IMR-90 (cell line): ENCODE measurements around the gene RNF123. TPM values are rescaled to one million over a fixed set of nuclear protein-coding genes. Genes with fewer than 3 reads are reported as not detected.

Experiments used
- ATAC-seq: fragments of 200-7000 bp; cut with Tn5 transposase; 2 replicates; pipeline ENCODE4 v1.9.1; 2020; ENCODE audit warnings: low read depth, mild to moderate bottlenecking, moderate library complexity
- BruUV-seq: library from RNA; stranded (reverse); fragments of 400-500 nt; replicated peaks from 2 replicates; lab custom pipeline; 2021; lab: Mats Ljungman, UMichigan
- CTCF ChIA-PET: fragments of 300-600 bp; formaldehyde crosslinking; extraction: SDS; loops from one replicate; lab custom pipeline; 2021; ENCODE audit warnings: antibody characterized with exemption; lab: Yijun Ruan, JAX
- POLR2A ChIA-PET: fragments of 300-600 bp; sonication (Branson Sonifier 250); formaldehyde crosslinking; loops from one replicate; lab custom pipeline; 2022; ENCODE audit warnings: antibody characterized with exemption; ENCODE audit not compliant: unreplicated experiment; lab: Charles Lee
- DNase-seq: peaks from one replicate; pipeline ENCODE4 v3.0.0; 2013
- H2AFZ ChIP-seq: replicated peaks from 2 replicates; pipeline ENCODE3; 2013; ENCODE audit warnings: low read length, mild to moderate bottlenecking; ENCODE audit not compliant: poor library complexity
- H2AK5ac ChIP-seq: 2 replicates; pipeline ENCODE4 v1.6.1; 2013; ENCODE audit warnings: low read depth, low read length, inconsistent platforms
- H2AK9ac ChIP-seq: replicated peaks from 2 replicates; pipeline ENCODE3; 2013; ENCODE audit warnings: mild to moderate bottlenecking, low read depth, low read length, moderate library complexity; ENCODE audit not compliant: poor library complexity
- H2BK120ac ChIP-seq: 2 replicates; pipeline ENCODE4 v1.6.1; 2013; ENCODE audit warnings: low read depth, low read length, inconsistent platforms
- H2BK15ac ChIP-seq: 3 replicates; pipeline ENCODE4 v1.6.1; 2013; ENCODE audit warnings: low read depth, low read length, inconsistent platforms
- H2BK20ac ChIP-seq: 2 replicates; pipeline ENCODE4 v1.6.1; 2013; ENCODE audit warnings: low read depth, mild to moderate bottlenecking, inconsistent platforms, low read length, moderate library complexity
- H2BK5ac ChIP-seq: 2 replicates; pipeline ENCODE4 v1.6.1; 2013; ENCODE audit warnings: mild to moderate bottlenecking, low read depth, low read length, inconsistent platforms; ENCODE audit not compliant: poor library complexity, severe bottlenecking
- H3K14ac ChIP-seq: replicated peaks from 2 replicates; pipeline ENCODE4 v1.6.1; 2013; ENCODE audit warnings: low read depth, low read length, inconsistent platforms
- H3K18ac ChIP-seq: 2 replicates; pipeline ENCODE4 v1.6.1; 2013; ENCODE audit warnings: low read depth, low read length, control low read depth
- H3K23ac ChIP-seq: 2 replicates; pipeline ENCODE4 v1.6.1; 2013; ENCODE audit warnings: low read depth, low read length, inconsistent platforms
- H3K27ac ChIP-seq: 2 replicates; pipeline ENCODE4 v1.5.1; 2013; ENCODE audit warnings: mild to moderate bottlenecking, control low read depth, low read length; ENCODE audit not compliant: insufficient read depth
- H3K27me3 ChIP-seq: 2 replicates; pipeline ENCODE4 v1.6.1; 2013; ENCODE audit warnings: low read length; ENCODE audit not compliant: control insufficient read depth, insufficient read depth
- H3K36me3 ChIP-seq: 2 replicates; pipeline ENCODE4 v1.6.1; 2013; ENCODE audit warnings: low read length, mixed read lengths; ENCODE audit not compliant: control insufficient read depth, insufficient read depth
- H3K4ac ChIP-seq: 2 replicates; pipeline ENCODE4 v1.6.1; 2013; ENCODE audit warnings: low read depth, low read length, inconsistent platforms
- H3K4me1 ChIP-seq: 2 replicates; pipeline ENCODE4 v1.6.1; 2013; ENCODE audit warnings: low read length, mixed read lengths; ENCODE audit not compliant: control insufficient read depth, insufficient read depth
- H3K4me2 ChIP-seq: 2 replicates; pipeline ENCODE4 v1.6.1; 2013; ENCODE audit warnings: low read depth, mild to moderate bottlenecking, control low read depth, low read length, moderate library complexity
- H3K4me3 ChIP-seq: 2 replicates; pipeline ENCODE4 v1.5.1; 2013; ENCODE audit warnings: low read depth, mild to moderate bottlenecking, control low read depth, low read length, moderate library complexity; ENCODE audit not compliant: insufficient read depth
- H3K56ac ChIP-seq: 2 replicates; pipeline ENCODE4 v1.6.1; 2013; ENCODE audit warnings: low read length, inconsistent platforms; ENCODE audit not compliant: insufficient read depth; ENCODE audit errors: extremely low read depth
- H3K79me1 ChIP-seq, 2 experiments: 2 replicates each; pipeline ENCODE4 v1.6.1; 2013; ENCODE audit warnings: low read length in 2 of 2, inconsistent platforms in 1 of 2, low read depth in 1 of 2
- H3K9ac ChIP-seq: 2 replicates; pipeline ENCODE4 v1.6.1; 2013; ENCODE audit warnings: low read depth, low read length, control low read depth
- H3K9me1 ChIP-seq: 2 replicates; pipeline ENCODE4 v1.6.1; 2013; ENCODE audit warnings: low read length, inconsistent platforms; ENCODE audit not compliant: insufficient read depth
- H3K9me3 ChIP-seq: 2 replicates; pipeline ENCODE4 v1.6.1; 2013; ENCODE audit warnings: low read length; ENCODE audit not compliant: control insufficient read depth, insufficient read depth
- H4K20me1 ChIP-seq: 2 replicates; pipeline ENCODE4 v1.6.1; 2013; ENCODE audit warnings: low read length, inconsistent platforms; ENCODE audit not compliant: insufficient read depth
- H4K5ac ChIP-seq: 2 replicates; pipeline ENCODE4 v1.6.1; 2013; ENCODE audit warnings: mild to moderate bottlenecking, low read depth, low read length, control low read depth
- H4K8ac ChIP-seq, 2 experiments: 2 replicates each; pipeline ENCODE4 v1.6.1; 2013; ENCODE audit warnings: low read depth in 2 of 2, low read length in 2 of 2, control low read depth in 1 of 2, inconsistent platforms in 1 of 2
- H4K91ac ChIP-seq: 2 replicates; pipeline ENCODE4 v1.6.1; 2013; ENCODE audit warnings: low read depth, low read length, inconsistent platforms; ENCODE audit not compliant: insufficient read depth
- BHLHE40 ChIP-seq: fragments of 150-350 bp; IDR thresholded peaks from 2 replicates; pipeline ENCODE4 v1.6.1; 2016; ENCODE audit warnings: mild to moderate bottlenecking, low read depth, low read length
- ELK1 ChIP-seq: fragments of 150-350 bp; IDR thresholded peaks from 2 replicates; pipeline ENCODE4 v1.6.1; 2016; ENCODE audit warnings: low read depth, mild to moderate bottlenecking, low read length, moderate library complexity, borderline replicate concordance
- FOS ChIP-seq: fragments of 150-350 bp; IDR thresholded peaks from 2 replicates; pipeline ENCODE4 v1.6.1; 2016; ENCODE audit warnings: low read depth, low read length
- MAZ ChIP-seq: IDR thresholded peaks from 2 replicates; pipeline ENCODE4 v1.6.1; 2012; ENCODE audit warnings: low read depth, mild to moderate bottlenecking, low read length, improper control_type of control experiment, moderate library complexity, borderline replicate concordance
- MXI1 ChIP-seq: IDR thresholded peaks from 2 replicates; pipeline ENCODE4 v1.6.1; 2012; ENCODE audit warnings: low read depth, mild to moderate bottlenecking, low read length, moderate library complexity, borderline replicate concordance
- POLR2A ChIP-seq: IDR thresholded peaks from 2 replicates; pipeline ENCODE4 v1.6.1; 2012; ENCODE audit warnings: mild to moderate bottlenecking, low read depth, low read length
- SMC3 ChIP-seq: fragments of 150-350 bp; IDR thresholded peaks from 2 replicates; pipeline ENCODE4 v1.6.1; 2016; ENCODE audit warnings: low read depth, mild to moderate bottlenecking, antibody characterized with exemption, low read length, moderate library complexity
- USF2 ChIP-seq: fragments of 150-350 bp; IDR thresholded peaks from 2 replicates; pipeline ENCODE4 v1.6.1; 2017; ENCODE audit warnings: mild to moderate bottlenecking, antibody characterized with exemption, low read length, low read depth
- WGBS, 2 experiments: methylation state at CpG; one replicate each; pipeline versions ENCODE4 v1.1.5 to v1.1.7; 2013; ENCODE audit warnings: missing lambda C conversion rate in 2 of 2; ENCODE audit not compliant: insufficient read length in 1 of 2; ENCODE audit errors: extremely low coverage in 2 of 2; 5-methylcytosine and 5-hydroxymethylcytosine counted together
- dilution Hi-C: fragments of 300-500 bp; cut with HindIII; formaldehyde crosslinking; loops from one replicate; pipeline ENCODE4 v1.14.3; 2018; ENCODE audit warnings: low sequenced_read_pairs; ENCODE audit not compliant: unreplicated experiment
- in situ Hi-C: fragments of 300-500 bp; cut with MboI; formaldehyde crosslinking; loops from 3 replicates; pipeline ENCODE4 v1.14.3; 2019; ENCODE audit warnings: low sequenced_read_pairs, inconsistent platforms, mixed read lengths
- intact Hi-C: fragments of 100-400 bp; cut with micrococcal nuclease; formaldehyde crosslinking; loops from 2 replicates; pipeline ENCODE4 v1.10.0; 2022
- polyA plus RNA-seq, 3 experiments: library from polyadenylated mRNA; depleted of rRNA; stranded (reverse); fragments of >200 nt; gene quantifications; 2 replicates each; pipeline ENCODE4 v1.2.3, GENCODE V29; 2012; ENCODE audit warnings: low replicate concordance in 1 of 3
- total RNA-seq: library from RNA; depleted of rRNA; stranded (reverse); fragments of >200 nt; gene quantifications from 2 replicates; pipeline ENCODE4 v1.2.3, GENCODE V29; 2012

RNF123 gene
- total and polyA plus RNA-seq, 2 of the 4 experiments (the other 2 are of a cell fraction) = 13.4 to 37.7 TPM

- ChIA-PET CTCF (no interaction called here), POLR2A (no interaction called here)
- no peak overlapping the region for H2BK20ac ChIP-seq
- no peak overlapping the region for H2BK5ac ChIP-seq
- H3K4me1 ChIP-seq = no peaks in the 10 kb centered on the region
- H3K9me3 ChIP-seq = no peaks in the 10 kb centered on the region
- dilution Hi-C loops (no loop called here), intact Hi-C loops (no loop called here), in situ Hi-C loops (no loop called here)
- BruUV-seq = no TSS peak
- H3K56ac ChIP-seq = no peak overlapping the region
- H2AK9ac ChIP-seq = no peak overlapping the region
- H3K23ac ChIP-seq = no peak overlapping the region
- DNase-seq = no peak
- H4K8ac ChIP-seq = no peak overlapping the region
- TF ChIP-seq FOS (no peak), USF2 (no peak), POLR2A (no peak), BHLHE40 (no peak), MXI1 (no peak), ELK1 (no peak), SMC3 (no peak), MAZ (no peak)
- H3K9ac ChIP-seq = no peak overlapping the region
- H3K4me3 ChIP-seq = no peak overlapping the region
- H3K18ac ChIP-seq = no peak overlapping the region
- no peak overlapping the region for H4K5ac ChIP-seq
- no peak overlapping the region for H2BK15ac ChIP-seq
- H4K20me1 ChIP-seq = no peaks in the 10 kb centered on the region
- ATAC-seq = no peak
- H3K27me3 ChIP-seq = peaks cover 42% of the 10 kb centered on the region
- no peaks in the 10 kb centered on the region for H3K36me3 ChIP-seq
- H3K4ac ChIP-seq = no peak overlapping the region
- no peak overlapping the region for H2AK5ac ChIP-seq
- H3K79me1 ChIP-seq = no peaks in the 10 kb centered on the region
- H2AFZ ChIP-seq = no peak overlapping the region
- WGBS, 2 experiments = 40% methylated on average over 1 of the region's 2 CpGs; no CpG with 5 or more reads in 1 of the 2 experiments
- H2BK120ac ChIP-seq = no peak overlapping the region
- H4K91ac ChIP-seq = no peak overlapping the region
- no peak overlapping the region for H3K27ac ChIP-seq
- no peak overlapping the region for H3K14ac ChIP-seq
- no peaks in the 10 kb centered on the region for H3K9me1 ChIP-seq
- no peak overlapping the region for H3K4me2 ChIP-seq
These were observed 30.6 kb upstream of the RNF123 start for GRCh38 chr3:49658711-49659110.
